Raji (cell line): ENCODE data around the gene AHSP.
A peak's percentile ranks its signal among the peaks of the same experiment; 100 is the strongest.

Experiments
- POLR2A ChIP-seq: IDR thresholded peaks from 2 replicates; pipeline ENCODE4 v1.6.1; 2011; ENCODE audit warnings: low read depth, low read length, control low read depth; ENCODE audit not compliant: insufficient read depth

The AHSP gene

DNA sequence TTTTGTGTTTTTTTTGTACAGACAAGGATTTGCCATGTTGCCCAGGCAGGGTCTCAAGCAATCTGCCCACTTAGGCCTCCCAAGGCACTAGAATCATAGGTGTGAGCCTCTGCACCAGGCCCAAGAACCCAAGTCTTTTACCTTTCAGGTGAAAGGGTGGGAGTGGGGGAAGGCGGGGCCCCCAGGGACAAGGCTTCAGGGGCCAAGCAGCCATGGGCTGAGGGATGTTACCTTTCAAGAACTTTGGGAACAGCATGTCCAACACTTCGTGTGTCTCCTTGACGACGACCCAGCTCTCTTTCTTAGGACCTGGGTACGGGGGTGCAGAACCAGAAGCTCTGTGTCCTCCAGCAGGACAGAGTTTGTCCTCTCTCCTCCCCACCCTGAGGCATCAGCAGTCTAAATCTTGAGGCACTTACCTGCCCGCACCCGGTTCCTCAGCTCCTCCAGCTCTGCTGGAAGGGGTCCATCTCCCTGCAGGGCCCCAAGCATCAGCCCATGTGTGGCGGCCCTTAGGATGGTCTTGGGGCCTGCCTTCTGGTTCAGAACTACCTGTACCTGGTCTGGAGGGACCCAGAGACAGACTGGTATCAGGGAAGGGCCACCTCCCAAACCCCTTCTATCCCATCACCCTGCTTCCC lies 35.8 kb upstream of the AHSP start:
- TF ChIP-seq POLR2A, result no peak

DNA sequence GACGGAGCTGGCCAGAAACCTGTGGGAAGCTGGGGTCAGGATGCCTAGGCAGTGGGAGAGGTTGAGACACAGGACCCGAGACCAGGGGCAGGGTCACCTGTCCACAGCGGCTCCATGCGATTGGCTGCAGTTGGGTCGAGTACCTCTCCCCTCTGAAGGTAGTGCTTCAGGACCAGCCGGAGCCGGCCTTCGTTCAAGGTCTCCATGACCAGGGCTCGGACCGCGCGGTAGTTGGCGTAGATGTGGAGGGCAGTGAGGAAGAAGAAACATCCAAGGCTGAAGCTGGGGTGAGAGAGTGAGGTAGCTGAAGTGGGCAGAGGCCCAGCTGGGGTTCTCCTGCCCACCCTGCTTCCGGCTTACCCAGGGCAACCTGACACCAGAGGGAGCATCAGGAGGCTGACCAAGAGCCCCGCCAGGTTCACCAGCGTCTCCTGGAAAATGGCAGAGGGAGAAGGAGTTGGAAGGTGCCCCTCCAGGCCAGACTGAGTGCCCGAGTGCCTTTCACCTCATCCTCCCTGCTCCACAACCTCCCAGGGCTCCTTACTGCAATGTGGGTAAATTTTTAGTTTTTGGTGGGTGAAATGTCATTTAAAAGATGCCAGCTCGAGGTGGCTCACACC lies 34.1 kb upstream of the AHSP start:
- TF ChIP-seq POLR2A, result no peak

DNA sequence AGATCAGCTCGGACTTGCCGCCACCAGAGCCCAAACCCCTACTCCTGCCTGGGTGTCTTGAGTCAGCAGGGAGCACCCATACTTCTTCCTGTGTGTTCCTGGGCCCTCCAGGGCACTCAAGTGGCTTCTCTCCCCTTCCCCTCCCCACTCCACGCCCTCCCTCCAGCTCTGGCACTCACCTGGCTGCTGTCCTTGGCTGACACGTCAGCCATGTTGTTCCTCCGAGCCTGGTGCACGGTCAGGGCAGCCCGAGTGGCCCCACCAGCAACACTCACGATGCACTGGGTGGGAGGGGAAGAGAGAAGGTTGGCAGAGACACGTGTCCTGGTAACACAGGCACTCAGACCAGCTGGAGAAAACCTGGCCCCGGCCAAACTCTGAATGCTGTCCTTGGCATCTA lies 31.0 kb upstream of the AHSP start:
- no peak for TF ChIP-seq POLR2A

DNA sequence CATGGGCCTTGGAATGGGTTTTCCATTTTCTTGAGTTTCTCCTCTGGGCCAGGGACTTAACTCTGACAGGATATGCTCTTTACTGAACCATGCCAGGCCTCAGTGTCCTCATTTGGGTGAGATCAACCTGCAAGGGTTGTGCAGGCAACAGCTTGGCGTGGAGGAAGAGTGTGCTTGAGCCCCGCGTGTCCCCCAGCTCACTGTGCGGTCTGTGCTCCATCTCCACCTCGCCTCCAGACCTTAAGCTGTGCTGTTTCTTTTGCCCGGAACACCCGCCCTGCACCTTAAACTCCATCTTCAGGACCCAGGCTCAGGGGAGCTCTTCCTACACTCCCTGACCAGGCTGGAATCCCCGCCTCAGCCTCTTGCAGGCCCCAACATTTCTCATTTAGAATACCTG lies 29.2 kb upstream of the AHSP start:
- no peak for TF ChIP-seq POLR2A

DNA sequence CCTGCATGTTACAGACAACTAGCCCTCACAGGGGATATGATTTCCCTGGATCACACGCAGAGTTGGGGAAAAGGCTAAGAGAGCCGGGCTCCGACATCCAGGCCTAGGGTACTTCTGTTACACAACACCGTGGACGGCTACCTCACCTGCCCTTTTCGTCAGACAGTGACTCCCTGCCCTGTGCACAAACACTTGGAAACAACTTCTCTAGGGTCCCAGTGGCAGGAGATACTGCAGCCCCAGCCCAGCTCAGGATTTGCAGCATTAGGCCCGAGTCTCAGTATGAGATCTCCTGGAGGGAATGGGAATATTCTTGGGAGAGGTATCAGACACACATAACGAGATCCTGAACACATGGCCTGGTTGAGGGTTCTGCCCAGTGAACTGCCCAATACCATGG lies 27.8 kb upstream of the AHSP start:
- no peak for TF ChIP-seq POLR2A

DNA sequence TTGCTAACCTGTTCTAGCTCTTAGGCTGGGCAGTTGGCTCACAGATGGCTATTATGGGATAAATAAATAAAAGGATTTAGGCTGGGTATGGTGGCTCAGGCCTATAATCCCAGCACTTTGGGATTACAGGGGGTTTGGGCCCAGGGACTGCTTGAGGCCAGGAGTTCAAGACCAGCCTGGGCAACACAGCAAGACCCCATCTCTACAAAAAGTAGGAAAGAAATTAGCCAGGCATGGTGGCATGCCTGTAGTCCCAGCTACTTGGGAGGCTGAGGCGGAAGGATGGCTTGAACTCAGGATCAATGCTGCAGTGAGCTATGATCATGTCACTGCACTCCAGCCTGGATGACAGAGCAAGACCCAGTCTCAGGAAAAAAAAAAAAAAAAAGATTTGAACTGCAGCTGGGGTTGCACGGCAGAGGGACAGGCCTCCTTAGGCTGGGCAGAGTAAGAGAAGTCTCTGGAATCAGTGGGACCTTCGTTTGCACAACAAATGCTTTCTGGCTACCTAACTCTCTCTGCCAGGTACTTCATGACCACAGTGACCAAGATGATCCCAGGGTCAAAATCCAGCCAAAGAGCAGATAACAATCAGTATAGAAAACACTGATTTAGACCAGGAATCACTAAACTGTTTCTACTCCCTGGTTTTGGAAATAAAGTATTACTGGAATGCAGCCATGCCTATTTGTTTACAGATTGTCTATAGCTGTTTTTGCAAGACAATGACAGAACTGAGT lies 26.3 kb upstream of the AHSP start:
- no peak for TF ChIP-seq POLR2A

DNA sequence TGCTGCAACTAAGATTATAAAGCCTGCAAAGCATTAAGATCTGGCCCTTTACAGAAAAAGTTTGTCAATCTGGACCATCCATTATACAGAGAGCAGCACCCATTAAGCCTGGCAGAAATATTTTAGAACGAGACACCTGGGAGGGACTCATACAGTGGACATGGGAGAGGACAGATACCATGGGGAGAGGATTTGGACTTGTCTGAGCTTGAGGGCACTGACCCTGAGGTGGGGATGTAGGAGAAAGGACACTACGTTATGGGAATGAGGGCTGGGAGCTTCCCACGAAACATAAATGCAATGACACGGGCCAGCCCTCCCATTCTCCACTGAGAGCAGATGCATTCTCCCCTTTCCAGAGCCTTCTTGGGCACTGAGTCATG lies 25.7 kb upstream of the AHSP start:
- TF ChIP-seq POLR2A, result no peak

DNA sequence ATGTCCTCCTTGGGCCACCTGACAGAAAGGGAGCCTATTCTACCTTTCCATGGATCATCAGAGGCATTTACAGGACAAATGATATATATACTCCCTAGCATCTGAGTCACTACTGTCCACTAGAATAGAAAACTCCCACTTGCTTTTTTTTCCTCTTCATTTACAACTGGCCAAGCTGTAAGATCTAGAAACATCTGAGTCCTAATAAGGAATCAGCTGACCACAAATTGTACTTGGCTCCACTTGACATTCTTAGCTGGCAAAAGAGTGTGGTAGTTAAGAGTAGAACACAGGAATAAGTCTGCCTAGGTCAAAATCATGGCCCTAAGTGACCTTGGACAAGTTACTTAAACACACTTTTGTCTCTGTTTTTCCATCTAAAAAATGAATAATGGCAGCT lies 24.7 kb upstream of the AHSP start:
- no peak for TF ChIP-seq POLR2A

DNA sequence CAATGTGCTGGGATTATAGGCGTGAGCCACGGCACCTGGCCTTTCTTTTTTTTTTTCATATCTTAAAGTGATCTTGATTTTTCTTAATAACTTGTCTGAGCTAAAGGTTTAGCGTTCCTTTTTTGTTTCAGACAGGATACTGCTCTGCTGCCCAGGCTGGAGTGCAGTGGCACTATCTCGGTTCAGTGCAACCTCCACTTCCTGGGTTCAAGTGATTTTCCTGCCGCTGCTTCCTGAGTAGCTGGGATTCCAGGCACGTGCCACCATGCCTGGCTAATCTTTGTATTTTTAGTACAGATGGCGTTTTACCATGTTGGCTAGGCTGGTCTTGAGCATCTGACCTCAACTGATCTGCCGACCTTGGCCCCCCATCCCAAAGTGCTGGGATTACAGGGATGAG lies 23.5 kb upstream of the AHSP start:
- TF ChIP-seq POLR2A, result no peak

DNA sequence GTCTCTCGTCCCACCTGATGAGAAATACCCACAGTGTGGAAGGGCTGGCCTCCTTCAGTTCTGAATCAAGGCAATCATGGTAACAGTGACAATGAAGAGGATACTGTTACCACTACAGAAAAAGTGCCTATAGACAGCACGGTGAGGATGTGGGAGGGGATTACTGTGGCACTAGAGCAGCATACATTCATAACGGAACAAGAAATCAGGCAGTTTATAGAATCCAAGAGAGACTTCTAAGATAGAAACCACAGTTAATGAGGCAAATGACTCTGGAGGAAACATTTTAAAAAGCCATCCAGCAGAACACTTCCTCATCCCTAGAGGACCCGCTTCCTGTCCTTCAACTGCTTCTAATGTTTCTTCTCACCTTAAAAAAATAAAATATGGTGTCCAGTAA lies 22.2 kb upstream of the AHSP start:
- no peak for TF ChIP-seq POLR2A

DNA sequence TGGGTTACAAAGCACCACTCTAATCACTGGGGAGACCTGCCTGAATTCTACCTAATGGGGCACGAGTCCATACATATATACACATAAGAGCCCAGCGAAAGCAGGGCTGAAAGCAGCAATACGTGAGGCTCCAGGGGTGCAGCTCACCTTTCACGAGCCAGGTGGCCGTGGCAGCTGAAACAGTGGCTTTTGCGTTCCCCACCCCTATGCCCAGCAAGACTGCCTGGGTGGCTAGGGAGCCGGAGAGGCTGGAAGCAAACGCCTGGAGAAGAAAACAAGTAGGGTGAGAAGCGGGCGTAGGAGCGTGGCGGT lies 20.1 kb upstream of the AHSP start:
- TF ChIP-seq POLR2A, result no peak

DNA sequence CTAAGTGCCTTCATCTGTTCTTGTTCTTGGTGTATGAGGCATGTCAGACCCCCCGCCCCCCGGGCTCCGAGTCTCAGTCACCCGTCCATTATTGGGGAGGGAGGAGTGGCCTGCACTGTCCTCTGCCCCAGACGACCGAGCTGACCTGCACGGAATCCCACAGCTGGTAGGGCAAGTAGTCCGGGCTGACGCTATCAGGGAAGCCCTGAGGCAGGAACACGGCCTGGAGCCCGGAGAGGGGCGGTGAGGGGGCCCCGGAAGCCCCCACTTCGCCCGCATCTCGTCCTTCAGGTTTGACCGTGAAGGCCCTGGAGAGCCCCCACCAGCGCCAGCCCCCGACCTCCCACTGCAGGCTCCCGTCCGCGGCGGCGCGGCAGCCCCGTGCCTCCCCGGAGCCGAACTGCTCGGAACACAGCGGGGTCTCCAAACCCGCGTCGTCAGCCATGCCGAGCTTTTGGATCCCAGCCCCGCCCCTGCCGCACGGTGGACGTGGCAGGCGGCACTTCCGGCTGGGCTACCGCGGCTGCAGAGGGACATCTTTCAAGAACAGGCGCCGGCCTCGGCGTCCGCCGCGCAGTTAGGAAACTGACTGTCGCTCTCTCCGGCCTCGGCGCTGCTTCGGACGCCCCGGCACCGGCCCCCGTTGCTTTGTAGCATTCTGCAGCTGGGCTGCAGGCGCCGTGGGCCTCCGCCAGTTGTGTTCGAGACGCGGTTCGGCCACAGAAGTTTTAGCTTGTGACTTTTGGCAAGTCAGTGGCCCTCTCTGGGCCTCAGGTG lies 19.6 kb upstream of the AHSP start, which contains the start of gene RUSF1:
Gene RUSF1, minus strand, starts transcription at position 463 of the 777 bp plus-strand sequence. Its CDS starts 18 bp downstream, at position 445.
- peak; percentile 84 for TF ChIP-seq POLR2A

DNA sequence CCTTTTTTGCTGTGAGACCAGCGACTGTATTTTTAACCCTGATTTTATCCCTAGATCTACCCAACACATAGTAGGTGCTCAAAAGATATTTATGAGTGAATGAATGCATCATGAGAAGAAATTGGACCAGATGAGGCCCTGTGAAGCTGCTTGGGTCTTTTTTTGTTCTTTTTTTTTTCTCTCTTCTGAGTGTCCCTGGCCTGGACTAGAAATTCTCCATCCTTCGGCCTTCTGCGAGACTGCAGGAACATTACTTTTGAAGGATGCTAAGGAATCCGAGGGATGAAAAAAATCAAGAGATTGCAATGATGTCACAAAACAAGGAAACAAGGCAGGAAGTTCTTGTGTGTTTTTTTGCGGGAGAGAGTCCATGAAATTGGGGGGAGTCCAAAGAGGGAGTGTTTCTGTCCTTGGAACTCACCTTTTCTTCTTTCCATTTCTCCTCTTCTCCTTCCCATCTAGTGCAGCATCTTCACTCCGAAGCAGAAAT lies 18.9 kb upstream of the AHSP start:
- TF ChIP-seq POLR2A, result no peak

DNA sequence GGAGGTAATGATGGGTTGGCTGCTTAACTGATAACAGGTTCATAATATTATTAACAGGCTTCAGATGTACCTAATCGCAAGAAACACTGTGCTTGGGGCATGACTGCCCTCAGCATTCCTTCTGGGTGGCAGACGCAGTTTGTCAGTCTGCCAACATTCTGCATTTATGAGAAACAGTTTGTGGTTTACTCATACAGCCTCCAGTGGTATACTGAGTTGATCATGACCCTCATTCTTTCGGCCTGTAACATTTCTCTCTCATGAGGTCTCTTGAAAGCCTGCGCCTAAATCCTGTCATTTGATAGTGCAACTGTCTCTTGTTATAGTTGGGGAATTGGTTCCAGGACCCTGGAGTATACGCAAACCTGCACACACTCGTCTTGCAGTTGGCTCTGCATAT lies 14.6 kb upstream of the AHSP start:
- TF ChIP-seq POLR2A, result no peak

DNA sequence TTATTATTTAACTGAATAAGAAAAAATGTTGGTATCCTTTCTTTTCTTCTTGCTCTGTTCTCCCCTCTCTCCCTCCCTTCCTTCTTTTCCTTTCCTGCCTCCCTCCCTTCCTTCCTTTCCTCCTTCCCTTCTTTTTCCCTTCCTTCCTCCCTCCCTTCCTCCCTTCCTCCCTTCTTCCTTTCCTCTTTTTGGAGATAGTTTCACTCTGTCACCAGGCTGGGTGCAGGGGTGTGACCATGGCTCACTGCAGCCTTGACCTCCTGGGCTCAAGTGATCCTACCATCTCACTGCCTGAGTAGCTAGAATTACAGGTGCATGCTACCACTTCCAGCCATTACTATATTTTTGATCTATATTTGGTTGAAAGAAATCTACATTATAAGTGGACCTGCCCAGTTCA lies 13.8 kb upstream of the AHSP start:
- TF ChIP-seq POLR2A, result no peak
